GM15510 (cell line): ENCODE measurements around the gene CUEDC2.

ENCODE experiments used
- POLR2A ChIP-seq: IDR thresholded peaks from 3 replicates; pipeline ENCODE4 v1.6.1; 2011; ENCODE audit warnings: borderline replicate concordance; ENCODE audit not compliant: insufficient read length; ENCODE audit errors: extremely low read depth

The CUEDC2 gene

GRCh38 chr10:102461187-102462054, 29.0 kb upstream of the CUEDC2 start:
- TF ChIP-seq POLR2A = peak; percentile 62

DNA sequence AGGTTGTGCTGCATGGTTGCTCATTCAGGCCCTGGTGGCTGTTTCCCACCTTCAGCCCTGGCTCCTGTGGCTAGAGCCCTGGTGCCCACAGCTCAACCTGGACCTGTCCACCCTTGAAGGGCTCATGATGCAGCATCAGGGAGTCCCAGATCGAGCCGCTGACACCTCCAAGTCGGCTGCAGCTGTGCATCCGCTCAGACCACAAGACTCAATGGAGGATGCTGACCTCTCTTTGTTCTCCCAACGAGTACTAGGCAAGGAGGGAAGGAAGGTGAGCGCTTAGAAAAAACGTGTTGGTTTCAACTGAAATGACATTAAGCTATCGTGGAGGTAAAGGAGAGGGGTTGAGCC, 28.4 kb upstream of the CUEDC2 start:
- no peak for TF ChIP-seq POLR2A

DNA sequence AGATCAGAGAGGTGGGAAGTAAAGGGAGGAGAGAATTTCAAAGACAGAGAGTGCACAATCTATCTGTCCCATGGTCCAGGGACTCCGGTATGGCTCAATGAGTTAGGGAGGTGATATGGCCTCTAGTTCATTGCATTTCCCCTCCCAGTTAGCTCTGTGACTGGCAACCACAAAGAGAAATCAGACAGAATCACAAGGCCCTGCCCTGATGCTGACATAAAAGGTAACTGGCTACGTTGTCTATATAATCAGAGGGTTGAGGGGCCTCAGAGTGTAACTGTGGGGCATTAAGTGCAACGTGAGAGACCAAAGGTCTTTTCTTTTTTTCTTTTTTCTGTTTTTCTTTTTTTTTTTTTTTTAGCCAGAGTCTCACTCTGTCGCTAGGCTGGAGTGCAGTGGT, 26.3 kb upstream of the CUEDC2 start:
- TF ChIP-seq POLR2A = no peak

DNA sequence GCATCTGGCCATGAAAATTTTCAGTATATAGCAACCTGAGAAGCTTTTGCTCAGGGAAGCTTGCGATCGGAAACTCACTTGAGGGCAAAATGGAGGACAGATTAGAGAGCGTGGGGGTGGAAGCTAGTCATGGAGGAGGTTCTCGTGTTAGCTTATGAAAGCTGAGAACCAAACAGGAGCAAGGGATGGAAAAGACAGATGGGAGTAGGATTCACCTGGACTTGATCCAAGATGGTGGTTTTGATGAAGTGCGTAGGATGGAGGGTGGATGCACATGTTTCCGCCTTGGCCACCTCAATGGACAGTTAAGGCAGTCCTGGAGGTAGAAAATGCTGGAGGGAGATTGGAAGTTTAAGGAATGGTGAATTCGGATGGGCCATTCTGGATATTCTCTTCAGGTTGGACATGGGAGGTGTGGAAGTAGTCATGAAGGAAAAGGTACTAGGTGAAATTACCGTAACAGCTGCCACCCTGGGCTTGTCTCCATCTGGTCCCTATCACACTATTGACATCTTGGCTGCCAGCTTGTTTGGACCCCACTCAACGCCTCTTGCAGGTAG, 25.3 kb upstream of the CUEDC2 start:
- TF ChIP-seq POLR2A = no peak

GRCh38 chr10:102455893-102456471, 23.6 kb upstream of the CUEDC2 start:
- no peak for TF ChIP-seq POLR2A

DNA sequence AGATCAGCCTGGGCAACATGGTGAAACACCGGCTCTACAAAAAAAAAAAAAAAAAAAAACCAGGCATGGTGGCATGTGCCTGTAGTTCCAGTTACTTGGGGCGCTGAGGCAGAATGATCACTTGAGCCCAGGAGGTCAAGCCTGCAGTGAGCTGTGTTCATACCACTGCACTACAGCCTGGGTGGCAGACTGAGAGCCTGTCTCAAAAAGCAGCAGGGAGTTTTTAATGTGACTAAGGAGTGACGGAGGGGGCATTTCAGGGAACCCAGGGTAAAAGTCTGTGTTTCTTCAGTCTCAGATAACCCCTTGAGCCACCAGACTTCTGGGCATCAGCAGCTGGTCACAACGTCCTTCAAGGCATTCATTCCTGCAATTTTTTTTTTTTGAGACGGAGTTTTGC, 21.1 kb upstream of the CUEDC2 start:
- TF ChIP-seq POLR2A = no peak

DNA sequence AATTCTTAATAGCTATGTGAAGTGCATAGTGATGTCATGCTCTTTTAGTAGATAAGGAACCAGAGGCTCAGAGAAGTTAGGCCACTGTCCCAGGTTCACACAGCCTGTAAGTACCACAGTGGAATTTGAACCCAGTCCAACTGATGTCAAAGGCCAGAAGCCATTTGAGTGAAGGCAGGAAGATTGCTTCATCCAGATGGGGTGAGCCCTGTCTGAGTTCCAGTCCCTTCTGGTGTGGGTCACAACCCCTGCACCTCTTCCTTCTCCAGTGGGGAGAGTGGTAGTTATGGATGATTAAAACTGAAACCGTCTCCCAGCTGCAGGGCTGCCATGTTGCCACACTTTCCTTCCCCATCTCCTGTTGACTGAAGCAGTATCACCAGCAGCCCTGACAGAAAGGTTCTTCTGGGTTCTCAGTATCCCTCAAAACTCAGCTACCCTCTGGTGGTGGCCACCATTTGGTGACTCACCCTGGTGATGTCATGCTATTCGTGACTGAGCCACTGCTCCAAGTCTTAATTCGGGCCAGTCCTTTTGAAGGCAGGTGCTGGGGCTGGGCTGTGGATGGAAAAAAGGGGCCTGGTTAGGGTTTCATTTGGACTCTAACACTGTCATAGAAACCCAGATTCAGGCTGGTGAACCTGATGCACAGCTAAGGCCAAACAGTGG, 20.4 kb upstream of the CUEDC2 start:
- TF ChIP-seq POLR2A = no peak

- no peak for TF ChIP-seq POLR2A
Observed at GRCh38 chr10:102451105-102451969, 19.0 kb upstream of the CUEDC2 start, which contains the start of gene C10orf95. TSS of gene C10orf95 (minus strand) at chr10:102451543. CDS start at chr10:102451093, 450 bp downstream.

GRCh38 chr10:102450374-102451104, 18.2 kb upstream of the CUEDC2 start:
- peak; percentile 73 for TF ChIP-seq POLR2A

- TF ChIP-seq POLR2A = no peak
Observed at GRCh38 chr10:102450124-102450373, 17.7 kb upstream of the CUEDC2 start.

DNA sequence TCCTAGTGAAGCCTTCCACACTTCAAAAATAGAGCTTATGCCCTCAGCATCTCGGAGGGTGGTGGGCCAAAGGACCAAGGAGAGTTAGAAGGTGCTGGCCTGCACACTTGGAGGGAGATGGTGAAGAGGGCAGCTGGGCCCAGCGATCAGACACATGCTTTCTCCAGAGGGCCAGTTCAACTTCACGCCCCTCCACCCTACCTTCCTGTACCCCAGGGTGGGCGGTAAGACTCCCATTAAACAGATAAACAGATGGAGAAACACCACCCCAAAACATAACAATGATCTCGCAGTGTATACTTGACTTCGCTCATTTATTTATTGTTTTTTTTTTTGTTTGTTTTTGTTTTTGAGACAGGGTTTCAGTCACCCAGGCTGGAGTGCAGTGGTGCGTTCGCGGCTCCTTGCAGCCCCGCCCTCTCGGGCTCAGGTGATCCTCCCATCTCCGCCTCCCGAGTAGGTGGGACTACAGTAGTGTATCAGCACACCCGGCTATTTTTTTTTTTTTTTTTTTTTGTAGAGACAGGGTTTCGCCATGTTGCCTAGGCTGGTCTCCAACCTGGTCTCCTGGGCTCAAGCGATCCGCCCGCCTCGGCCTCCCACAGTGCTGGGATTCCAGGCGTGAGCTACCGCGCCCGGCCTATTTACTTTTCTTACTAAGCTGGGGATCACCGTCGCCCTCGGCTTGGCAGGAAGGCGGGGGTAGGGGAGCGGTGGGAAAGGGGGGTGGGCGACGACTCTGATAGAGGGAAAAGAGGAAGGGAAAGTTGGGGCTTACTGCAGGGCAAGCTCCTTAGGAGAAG, 17.1 kb upstream of the CUEDC2 start:
- peak; percentile 45 for TF ChIP-seq POLR2A

GRCh38 chr10:102444851-102445250, 12.5 kb upstream of the CUEDC2 start:
- no peak for TF ChIP-seq POLR2A

- no peak for TF ChIP-seq POLR2A
Observed at GRCh38 chr10:102438374-102438773, 6.0 kb upstream of the CUEDC2 start.
